HG02642 (cell line): ENCODE results near the gene SFRP2.

Experiments used
- ATAC-seq: cut with Tn5 transposase; IDR thresholded peaks from one replicate; pipeline ENCODE4 v1.9.1; 2021; ENCODE audit warnings: mild to moderate bottlenecking; ENCODE audit not compliant: unreplicated experiment, poor library complexity

Gene SFRP2

DNA sequence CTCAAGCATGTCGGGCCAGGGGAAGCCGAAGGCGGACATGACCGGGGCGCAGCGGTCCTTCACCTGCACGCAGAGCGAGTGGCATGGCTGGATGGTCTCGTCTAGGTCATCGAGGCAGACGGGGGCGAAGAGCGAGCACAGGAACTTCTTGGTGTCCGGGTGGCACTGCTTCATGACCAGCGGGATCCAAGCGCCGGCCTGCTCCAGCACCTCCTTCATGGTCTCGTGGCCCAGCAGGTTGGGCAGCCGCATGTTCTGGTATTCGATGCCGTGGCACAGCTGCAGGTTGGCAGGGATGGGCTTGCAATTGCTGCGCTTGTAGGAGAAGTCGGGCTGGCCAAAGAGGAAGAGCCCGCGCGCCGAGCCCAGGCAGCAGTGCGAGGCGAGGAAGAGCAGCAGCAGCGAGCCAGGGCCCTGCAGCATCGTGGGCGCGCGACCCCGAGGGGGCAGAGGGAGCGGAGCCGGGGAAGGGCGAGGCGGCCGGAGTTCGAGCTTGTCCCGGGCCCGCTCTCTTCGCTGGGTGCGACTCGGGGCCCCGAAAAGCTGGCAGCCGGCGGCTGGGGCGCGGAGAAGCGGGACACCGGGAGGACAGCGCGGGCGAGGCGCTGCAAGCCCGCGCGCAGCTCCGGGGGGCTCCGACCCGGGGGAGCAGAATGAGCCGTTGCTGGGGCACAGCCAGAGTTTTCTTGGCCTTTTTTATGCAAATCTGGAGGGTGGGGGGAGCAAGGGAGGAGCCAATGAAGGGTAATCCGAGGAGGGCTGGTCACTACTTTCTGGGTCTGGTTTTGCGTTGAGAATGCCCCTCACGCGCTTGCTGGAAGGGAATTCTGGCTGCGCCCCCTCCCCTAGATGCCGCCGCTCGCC is at the start of gene SFRP2:
TSS of gene SFRP2 (minus strand) at position 671 of the 864 bp plus-strand sequence. CDS start at position 423, 248 bp downstream.
- no peak for ATAC-seq

DNA sequence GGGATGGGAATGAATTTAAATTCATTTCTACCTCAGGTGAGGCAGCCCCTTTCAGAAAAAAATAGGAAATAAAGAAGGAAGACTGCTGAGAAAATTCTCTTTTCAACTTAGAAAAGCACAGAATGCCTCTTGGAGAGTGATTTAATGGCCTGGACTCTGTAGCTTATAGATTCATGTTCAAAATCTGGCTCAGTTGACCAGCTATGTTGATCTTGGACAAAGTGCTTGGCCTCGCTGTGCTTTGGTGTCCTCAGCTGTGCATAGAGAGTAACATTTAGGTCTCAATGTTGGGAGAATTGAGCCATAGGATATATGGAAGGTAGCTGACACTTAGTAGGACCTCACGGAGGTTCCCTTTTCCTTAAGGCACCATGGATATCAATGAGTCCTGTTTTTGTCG is 49.7 kb upstream of the SFRP2 start:
- ATAC-seq, result no peak

- no peak for ATAC-seq
Observed at GRCh38 chr4:153834901-153835300, 46.0 kb upstream of the SFRP2 start.

- no peak for ATAC-seq
Observed at GRCh38 chr4:153832720-153833287, 43.9 kb upstream of the SFRP2 start.

DNA sequence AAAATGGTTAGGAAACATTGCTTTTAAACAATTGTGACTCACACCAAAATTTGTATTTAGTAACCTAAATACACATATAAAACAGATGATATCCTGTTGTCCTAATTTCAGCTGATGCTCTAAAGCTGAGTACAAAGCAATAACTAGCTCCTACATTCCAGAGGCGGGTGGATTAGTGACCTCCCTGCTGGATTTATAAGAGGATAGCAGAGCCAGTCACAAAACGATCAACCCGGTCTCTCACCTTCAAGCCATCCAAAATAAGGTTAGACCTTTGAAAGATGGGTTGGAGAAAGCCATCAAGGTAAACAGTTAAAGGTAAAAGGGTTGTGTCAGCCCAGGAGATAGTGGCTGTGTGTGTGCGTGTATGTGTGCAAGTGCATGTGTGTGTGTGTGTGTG is 43.2 kb upstream of the SFRP2 start:
- no peak for ATAC-seq

DNA sequence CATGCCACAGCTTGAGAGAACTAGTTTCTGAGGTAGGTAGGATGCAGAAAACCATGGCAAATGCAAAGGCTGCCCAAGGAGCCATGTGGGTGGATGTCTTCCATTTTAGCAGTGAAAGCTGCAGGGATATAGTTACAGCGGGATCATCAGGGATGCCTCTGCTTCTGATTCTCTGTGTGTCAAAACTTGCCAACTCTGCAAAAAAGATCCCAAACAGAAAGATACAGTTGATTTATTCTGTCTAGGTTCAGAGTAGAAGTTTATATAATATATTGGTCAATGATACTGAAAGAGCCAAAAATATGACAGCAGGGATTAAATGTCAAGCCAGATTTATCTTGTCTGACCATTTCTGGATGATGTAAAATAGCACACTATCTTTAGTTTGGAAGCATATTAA is 42.4 kb upstream of the SFRP2 start:
- ATAC-seq, result no peak

- no peak for ATAC-seq
Observed at GRCh38 chr4:153825691-153826090, 36.8 kb upstream of the SFRP2 start.

- no peak for ATAC-seq
Observed at GRCh38 chr4:153825126-153825525, 36.2 kb upstream of the SFRP2 start.

GRCh38 chr4:153824501-153824900 is 35.6 kb upstream of the SFRP2 start:
- no peak for ATAC-seq

DNA sequence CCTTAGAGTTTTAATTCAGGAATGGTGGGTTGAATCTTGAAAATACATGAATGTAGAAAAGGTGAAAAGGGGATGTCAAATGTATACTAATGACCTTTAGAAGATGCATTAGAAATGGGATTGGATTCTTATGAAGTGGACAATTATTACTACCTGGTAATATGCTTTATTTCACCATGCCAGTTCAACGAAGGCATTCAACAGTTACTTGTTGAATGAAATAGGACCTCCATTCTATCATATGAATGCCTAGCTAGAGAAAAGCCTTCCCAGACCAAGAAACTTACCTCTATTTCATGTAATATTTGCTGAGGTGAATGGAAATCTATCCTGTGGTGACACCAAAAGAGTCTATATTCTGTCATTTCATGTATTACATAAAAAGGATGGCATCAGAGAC is 34.6 kb upstream of the SFRP2 start:
- ATAC-seq, result no peak

- ATAC-seq, result no peak
Observed at GRCh38 chr4:153822316-153822715, 33.4 kb upstream of the SFRP2 start.

GRCh38 chr4:153817466-153817865 is 28.6 kb upstream of the SFRP2 start:
- no peak for ATAC-seq

DNA sequence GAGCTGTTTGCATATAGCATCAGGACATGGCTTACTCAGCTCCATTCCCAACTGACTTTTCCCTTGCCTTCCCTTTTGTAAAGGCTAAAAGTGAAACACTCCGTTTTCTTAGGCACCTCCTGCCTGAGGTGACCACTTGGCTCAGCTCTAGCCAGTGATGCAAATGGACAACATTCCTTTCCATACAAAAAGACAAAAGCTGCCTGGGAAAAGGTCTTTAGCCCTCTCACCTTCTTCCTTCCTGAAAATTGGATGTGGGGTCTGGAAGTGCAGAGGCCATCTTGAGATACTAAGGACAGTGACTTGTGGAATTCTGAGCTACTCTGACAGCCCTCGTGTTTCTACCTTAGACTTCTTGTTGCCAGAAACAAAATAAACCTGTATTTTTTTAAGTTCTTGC is 27.7 kb upstream of the SFRP2 start:
- no peak for ATAC-seq

DNA sequence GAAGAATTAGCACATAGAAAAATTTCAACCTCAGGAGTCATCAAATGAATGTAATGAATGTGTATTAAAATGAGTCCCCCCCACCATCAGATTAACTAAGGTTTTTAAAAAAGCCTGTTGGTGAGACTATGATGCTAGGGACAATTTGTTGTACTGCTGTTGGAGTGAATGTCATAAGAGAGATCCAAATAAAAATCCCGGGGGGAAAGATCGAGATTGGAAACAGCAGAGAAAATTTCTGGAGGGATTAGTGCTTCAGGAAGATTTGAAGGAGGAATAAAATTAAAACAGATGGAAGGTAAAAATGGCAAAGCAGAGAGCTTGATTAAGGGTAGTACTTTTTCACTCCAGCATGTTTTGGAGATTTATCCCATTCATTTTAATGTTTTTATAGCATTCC is 25.9 kb upstream of the SFRP2 start:
- ATAC-seq, result no peak

- ATAC-seq, result no peak
Observed at GRCh38 chr4:153809916-153810810, 21.3 kb upstream of the SFRP2 start.

- ATAC-seq, result no peak
Observed at GRCh38 chr4:153809307-153809706, 20.4 kb upstream of the SFRP2 start.

DNA sequence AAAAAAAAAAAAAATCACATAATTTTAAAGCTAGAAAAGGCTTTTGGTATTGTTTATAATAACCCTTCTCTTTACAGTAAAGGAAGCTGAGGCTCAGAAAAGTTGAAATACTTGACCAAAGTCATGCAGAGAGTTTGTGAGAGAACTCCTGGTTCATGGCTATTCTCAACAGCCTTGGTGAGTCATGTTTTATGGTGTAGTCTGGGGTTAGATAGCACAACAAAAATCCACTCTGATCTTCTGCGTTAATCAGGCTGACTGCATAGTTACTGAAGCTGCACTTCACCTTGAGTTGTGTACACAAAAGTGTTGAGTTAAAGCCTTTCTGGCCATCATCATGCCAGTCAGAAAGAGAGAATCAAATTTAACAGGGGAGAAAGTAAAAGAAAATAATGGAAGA is 19.3 kb upstream of the SFRP2 start:
- no peak for ATAC-seq

DNA sequence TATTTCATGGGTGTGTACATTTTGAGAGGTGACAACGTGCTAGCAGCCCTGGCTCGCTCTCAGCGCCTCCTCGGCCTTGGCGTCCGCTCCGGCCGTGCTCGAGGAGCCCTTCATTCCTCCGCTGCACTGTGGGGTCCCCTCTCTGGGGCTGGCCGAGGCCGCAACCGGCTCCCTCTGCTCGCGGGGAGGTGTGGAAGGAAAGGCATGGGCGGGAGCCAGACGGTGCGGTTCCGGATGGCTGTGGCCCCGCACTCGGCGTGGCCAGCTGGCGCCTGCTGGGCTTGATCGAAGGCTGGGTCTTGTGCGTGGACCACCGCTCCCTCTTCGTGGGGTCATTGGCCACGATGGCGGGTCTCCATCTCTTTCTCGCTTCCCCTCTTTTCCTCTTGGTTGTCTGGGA is 17.2 kb upstream of the SFRP2 start:
- ATAC-seq, result no peak

GRCh38 chr4:153804722-153805121 is 15.8 kb upstream of the SFRP2 start:
- no peak for ATAC-seq

GRCh38 chr4:153799694-153800074 is 10.8 kb upstream of the SFRP2 start:
- ATAC-seq, result no peak
